ENCODE data around the gene TMEM245. TPM values are rescaled to one million over a fixed set of nuclear protein-coding genes. Genes with fewer than 3 reads are reported as not detected.

TMEM245 gene
- total and polyA plus RNA-seq, 3 donors from 2014 or later: 44.9 to 67.6 (median 63.6) TPM

- WGBS, 2 donors: 94% methylated on average over 4 of the region's 4 CpGs
- H3K27me3 ChIP-seq: no peaks in the 10 kb centered on the region
- intact Hi-C loops (cut with DNase I; ENCODE audit: low total_unique reads): no loop called here
- H3K36me3 ChIP-seq (ENCODE audit: low read depth, missing control alignments): no peaks in the 10 kb centered on the region
- H3K9me3 ChIP-seq: no peaks in the 10 kb centered on the region
- DNase-seq: no peak
- TF ChIP-seq CTCF (IDR thresholded peaks at IDR 0.05): no peak
- TF ChIP-seq POLR2A (IDR thresholded peaks at IDR 0.05): no peak
- H3K4me1 ChIP-seq: no peaks in the 10 kb centered on the region
- H3K27ac ChIP-seq: no peak overlapping the region
- no peak overlapping the region for H3K4me3 ChIP-seq
Observed at GRCh38 chr9:109159583-109159982, 39.8 kb upstream of the TMEM245 start.

- no peak overlapping the region for H3K4me3 ChIP-seq
- no peaks in the 10 kb centered on the region for H3K4me1 ChIP-seq
- intact Hi-C loops (cut with DNase I; ENCODE audit: low total_unique reads): no loop called here
Observed at GRCh38 chr9:109158651-109159050, 38.9 kb upstream of the TMEM245 start.

GRCh38 chr9:109156708-109157107 lies 37.0 kb upstream of the TMEM245 start:
- H3K27ac ChIP-seq: no peak overlapping the region
- H3K4me3 ChIP-seq: no peak overlapping the region
- 86 to 90% methylated on average over 8 of the region's 8 CpGs for WGBS, 2 donors
- no peaks in the 10 kb centered on the region for H3K27me3 ChIP-seq
- H3K36me3 ChIP-seq (ENCODE audit: low read depth, missing control alignments): no peaks in the 10 kb centered on the region
- no peak for DNase-seq
- intact Hi-C loops (cut with DNase I; ENCODE audit: low total_unique reads): no loop called here
- H3K4me1 ChIP-seq: no peaks in the 10 kb centered on the region
- no peak for TF ChIP-seq POLR2A (IDR thresholded peaks at IDR 0.05)
- no peak for TF ChIP-seq CTCF (IDR thresholded peaks at IDR 0.05)
- no peaks in the 10 kb centered on the region for H3K9me3 ChIP-seq

More at GRCh38 chr9:109158651-109159050, 38.9 kb upstream of the TMEM245 start:
- no peak for DNase-seq
- Histone ChIP-seq H3K27ac (no peak overlapping the region), H3K9me3 (no peaks in the 10 kb centered on the region), H3K36me3 (ENCODE audit: low read depth, missing control alignments) (no peaks in the 10 kb centered on the region), H3K27me3 (no peaks in the 10 kb centered on the region)
- no peak for TF ChIP-seq CTCF (IDR thresholded peaks at IDR 0.05)
- TF ChIP-seq POLR2A (IDR thresholded peaks at IDR 0.05): no peak

- Histone ChIP-seq H3K27me3 (no peaks in the 10 kb centered on the region), H3K36me3 (ENCODE audit: low read depth, missing control alignments) (no peaks in the 10 kb centered on the region), H3K4me1 (no peaks in the 10 kb centered on the region), H3K4me3 (no peak overlapping the region), H3K9me3 (no peaks in the 10 kb centered on the region), H3K27ac (no peak overlapping the region)
- DNase-seq: no peak
- 94 to 97% methylated on average over 3 of the region's 3 CpGs for WGBS, 2 donors
- intact Hi-C loops (cut with DNase I; ENCODE audit: low total_unique reads): no loop called here
- TF ChIP-seq CTCF (IDR thresholded peaks at IDR 0.05) (no peak), POLR2A (IDR thresholded peaks at IDR 0.05) (no peak)
Observed at GRCh38 chr9:109150925-109151545, 31.3 kb upstream of the TMEM245 start.

- intact Hi-C loops (cut with DNase I; ENCODE audit: low total_unique reads): no loop called here
- TF ChIP-seq POLR2A (IDR thresholded peaks at IDR 0.05): no peak
- TF ChIP-seq CTCF (IDR thresholded peaks at IDR 0.05): no peak
- 81 to 94% methylated on average over 4 of the region's 4 CpGs for WGBS, 2 donors
- Histone ChIP-seq H3K9me3 (no peaks in the 10 kb centered on the region), H3K4me1 (no peaks in the 10 kb centered on the region), H3K27me3 (no peaks in the 10 kb centered on the region), H3K4me3 (no peak overlapping the region), H3K36me3 (ENCODE audit: low read depth, missing control alignments) (no peaks in the 10 kb centered on the region), H3K27ac (no peak overlapping the region)
- DNase-seq: no peak
Observed at GRCh38 chr9:109149722-109150121, 30.0 kb upstream of the TMEM245 start.

All from testis (tissue), 3 donors.